Mesothelial cell of epicardium (in vitro differentiated cells): ENCODE data around the gene UBE2E2. TPM values are rescaled to one million over a fixed set of nuclear protein-coding genes. Genes with fewer than 3 reads are reported as not detected.

Source experiments
- DNase-seq, 2 experiments: peaks; one replicate each; pipeline ENCODE4 v3.0.0; 2021; ENCODE audit warnings: low spot score in 2 of 2; ENCODE audit not compliant: unreplicated experiment in 2 of 2
- H3K27ac Mint-ChIP-seq: 2 replicates; pipeline ENCODE4 v1.8.0; 2021; ENCODE audit warnings: mixed read lengths
- H3K27me3 Mint-ChIP-seq: 2 replicates; pipeline ENCODE4 v1.8.0; 2021; ENCODE audit warnings: low read depth, mixed read lengths
- H3K36me3 Mint-ChIP-seq: 2 replicates; pipeline ENCODE4 v1.8.0; 2021; ENCODE audit warnings: mixed read lengths
- H3K4me1 Mint-ChIP-seq: 2 replicates; pipeline ENCODE4 v1.8.0; 2021; ENCODE audit warnings: mixed read lengths
- H3K4me3 Mint-ChIP-seq: 2 replicates; pipeline ENCODE4 v1.8.0; 2021; ENCODE audit warnings: mild to moderate bottlenecking, moderate library complexity, mixed read lengths
- H3K9me3 Mint-ChIP-seq: 2 replicates; pipeline ENCODE4 v1.8.0; 2021; ENCODE audit warnings: mixed read lengths
- CTCF ChIP-seq: fragments of 200-600 bp; sonication (generic); IDR thresholded peaks from one replicate; pipeline ENCODE4 v1.5.0; 2021; ENCODE audit warnings: antibody characterized with exemption; ENCODE audit not compliant: unreplicated experiment
- total RNA-seq: library from RNA; stranded (reverse); gene quantifications from 3 replicates; pipeline ENCODE4 v1.2.1, GENCODE V29; 2021

Gene UBE2E2
- total RNA-seq, 1 donor from 2014 or later, result 42.3 TPM

GRCh38 chr3:23166845-23167244 lies 36.3 kb upstream of the UBE2E2 start:
- TF ChIP-seq CTCF, result no peak
- Mint-ChIP-seq H3K4me1 (no peaks in the 10 kb centered on the region), H3K4me3 (no peak overlapping the region), H3K36me3 (no peaks in the 10 kb centered on the region), H3K9me3 (peaks cover 14% of the 10 kb centered on the region), H3K27me3 (no peaks in the 10 kb centered on the region), H3K27ac (no peak overlapping the region)
- DNase-seq, result no peak

- H3K27me3 Mint-ChIP-seq, result no peaks in the 10 kb centered on the region
- no peaks in the 10 kb centered on the region for H3K36me3 Mint-ChIP-seq
- TF ChIP-seq CTCF, result no peak
- no peak for DNase-seq
- peaks cover 1% of the 10 kb centered on the region for H3K4me1 Mint-ChIP-seq
- no peak overlapping the region for H3K4me3 Mint-ChIP-seq
- no peak overlapping the region for H3K27ac Mint-ChIP-seq
- H3K9me3 Mint-ChIP-seq, result peaks cover 14% of the 10 kb centered on the region
These were observed 33.6 kb upstream of the UBE2E2 start for GRCh38 chr3:23169551-23169950.

GRCh38 chr3:23170291-23170690 lies 32.8 kb upstream of the UBE2E2 start:
- H3K27ac Mint-ChIP-seq, result no peak overlapping the region
- TF ChIP-seq CTCF, result no peak
- H3K27me3 Mint-ChIP-seq, result no peaks in the 10 kb centered on the region
- DNase-seq, result no peak
- no peak overlapping the region for H3K4me3 Mint-ChIP-seq
- H3K36me3 Mint-ChIP-seq, result no peaks in the 10 kb centered on the region
- peaks cover 4% of the 10 kb centered on the region for H3K4me1 Mint-ChIP-seq
- H3K9me3 Mint-ChIP-seq, result peaks cover 14% of the 10 kb centered on the region

GRCh38 chr3:23172059-23172458 lies 31.1 kb upstream of the UBE2E2 start:
- H3K27me3 Mint-ChIP-seq, result no peaks in the 10 kb centered on the region
- H3K9me3 Mint-ChIP-seq, result peaks cover 14% of the 10 kb centered on the region
- no peaks in the 10 kb centered on the region for H3K36me3 Mint-ChIP-seq
- H3K4me3 Mint-ChIP-seq, result no peak overlapping the region
- H3K27ac Mint-ChIP-seq, result no peak overlapping the region
- H3K4me1 Mint-ChIP-seq, result peaks cover 4% of the 10 kb centered on the region
- TF ChIP-seq CTCF, result no peak
- DNase-seq, result no peak

- no peak for DNase-seq
- H3K9me3 Mint-ChIP-seq, result peaks cover 17% of the 10 kb centered on the region
These were observed 28.6 kb upstream of the UBE2E2 start for GRCh38 chr3:23174426-23175039.

More at GRCh38 chr3:23174426-23175039, 28.6 kb upstream of the UBE2E2 start:
- Mint-ChIP-seq H3K27ac (no peak overlapping the region), H3K4me1 (peaks cover 4% of the 10 kb centered on the region), H3K36me3 (no peaks in the 10 kb centered on the region), H3K27me3 (no peaks in the 10 kb centered on the region), H3K4me3 (no peak overlapping the region)
- no peak for TF ChIP-seq CTCF
